IMR-90 (cell line): ENCODE measurements around the gene SLC4A4. TPM values are rescaled to one million over a fixed set of nuclear protein-coding genes. Genes with fewer than 3 reads are reported as not detected.

Experiments used
- ATAC-seq: fragments of 200-7000 bp; cut with Tn5 transposase; 2 replicates; pipeline ENCODE4 v1.9.1; 2020; ENCODE audit warnings: low read depth, mild to moderate bottlenecking, moderate library complexity
- BruUV-seq: library from RNA; stranded (reverse); fragments of 400-500 nt; replicated peaks from 2 replicates; lab custom pipeline; 2021; lab: Mats Ljungman, UMichigan
- CTCF ChIA-PET: fragments of 300-600 bp; formaldehyde crosslinking; extraction: SDS; loops from one replicate; lab custom pipeline; 2021; ENCODE audit warnings: antibody characterized with exemption; lab: Yijun Ruan, JAX
- POLR2A ChIA-PET: fragments of 300-600 bp; sonication (Branson Sonifier 250); formaldehyde crosslinking; loops from one replicate; lab custom pipeline; 2022; ENCODE audit warnings: antibody characterized with exemption; ENCODE audit not compliant: unreplicated experiment; lab: Charles Lee
- DNase-seq: peaks from one replicate; pipeline ENCODE4 v3.0.0; 2013
- H2AFZ ChIP-seq: replicated peaks from 2 replicates; pipeline ENCODE3; 2013; ENCODE audit warnings: low read length, mild to moderate bottlenecking; ENCODE audit not compliant: poor library complexity
- H2AK5ac ChIP-seq: 2 replicates; pipeline ENCODE4 v1.6.1; 2013; ENCODE audit warnings: low read depth, low read length, inconsistent platforms
- H2AK9ac ChIP-seq: replicated peaks from 2 replicates; pipeline ENCODE3; 2013; ENCODE audit warnings: mild to moderate bottlenecking, low read depth, low read length, moderate library complexity; ENCODE audit not compliant: poor library complexity
- H2BK120ac ChIP-seq: 2 replicates; pipeline ENCODE4 v1.6.1; 2013; ENCODE audit warnings: low read depth, low read length, inconsistent platforms
- H2BK15ac ChIP-seq: 3 replicates; pipeline ENCODE4 v1.6.1; 2013; ENCODE audit warnings: low read depth, low read length, inconsistent platforms
- H2BK20ac ChIP-seq: 2 replicates; pipeline ENCODE4 v1.6.1; 2013; ENCODE audit warnings: low read depth, mild to moderate bottlenecking, inconsistent platforms, low read length, moderate library complexity
- H2BK5ac ChIP-seq: 2 replicates; pipeline ENCODE4 v1.6.1; 2013; ENCODE audit warnings: mild to moderate bottlenecking, low read depth, low read length, inconsistent platforms; ENCODE audit not compliant: poor library complexity, severe bottlenecking
- H3K14ac ChIP-seq: replicated peaks from 2 replicates; pipeline ENCODE4 v1.6.1; 2013; ENCODE audit warnings: low read depth, low read length, inconsistent platforms
- H3K18ac ChIP-seq: 2 replicates; pipeline ENCODE4 v1.6.1; 2013; ENCODE audit warnings: low read depth, low read length, control low read depth
- H3K23ac ChIP-seq: 2 replicates; pipeline ENCODE4 v1.6.1; 2013; ENCODE audit warnings: low read depth, low read length, inconsistent platforms
- H3K27ac ChIP-seq: 2 replicates; pipeline ENCODE4 v1.5.1; 2013; ENCODE audit warnings: mild to moderate bottlenecking, control low read depth, low read length; ENCODE audit not compliant: insufficient read depth
- H3K27me3 ChIP-seq: 2 replicates; pipeline ENCODE4 v1.6.1; 2013; ENCODE audit warnings: low read length; ENCODE audit not compliant: control insufficient read depth, insufficient read depth
- H3K36me3 ChIP-seq: 2 replicates; pipeline ENCODE4 v1.6.1; 2013; ENCODE audit warnings: low read length, mixed read lengths; ENCODE audit not compliant: control insufficient read depth, insufficient read depth
- H3K4ac ChIP-seq: 2 replicates; pipeline ENCODE4 v1.6.1; 2013; ENCODE audit warnings: low read depth, low read length, inconsistent platforms
- H3K4me1 ChIP-seq: 2 replicates; pipeline ENCODE4 v1.6.1; 2013; ENCODE audit warnings: low read length, mixed read lengths; ENCODE audit not compliant: control insufficient read depth, insufficient read depth
- H3K4me2 ChIP-seq: 2 replicates; pipeline ENCODE4 v1.6.1; 2013; ENCODE audit warnings: low read depth, mild to moderate bottlenecking, control low read depth, low read length, moderate library complexity
- H3K4me3 ChIP-seq: 2 replicates; pipeline ENCODE4 v1.5.1; 2013; ENCODE audit warnings: low read depth, mild to moderate bottlenecking, control low read depth, low read length, moderate library complexity; ENCODE audit not compliant: insufficient read depth
- H3K56ac ChIP-seq: 2 replicates; pipeline ENCODE4 v1.6.1; 2013; ENCODE audit warnings: low read length, inconsistent platforms; ENCODE audit not compliant: insufficient read depth; ENCODE audit errors: extremely low read depth
- H3K79me1 ChIP-seq, 2 experiments: 2 replicates each; pipeline ENCODE4 v1.6.1; 2013; ENCODE audit warnings: low read length in 2 of 2, inconsistent platforms in 1 of 2, low read depth in 1 of 2
- H3K9ac ChIP-seq: 2 replicates; pipeline ENCODE4 v1.6.1; 2013; ENCODE audit warnings: low read depth, low read length, control low read depth
- H3K9me1 ChIP-seq: 2 replicates; pipeline ENCODE4 v1.6.1; 2013; ENCODE audit warnings: low read length, inconsistent platforms; ENCODE audit not compliant: insufficient read depth
- H3K9me3 ChIP-seq: 2 replicates; pipeline ENCODE4 v1.6.1; 2013; ENCODE audit warnings: low read length; ENCODE audit not compliant: control insufficient read depth, insufficient read depth
- H4K20me1 ChIP-seq: 2 replicates; pipeline ENCODE4 v1.6.1; 2013; ENCODE audit warnings: low read length, inconsistent platforms; ENCODE audit not compliant: insufficient read depth
- H4K5ac ChIP-seq: 2 replicates; pipeline ENCODE4 v1.6.1; 2013; ENCODE audit warnings: mild to moderate bottlenecking, low read depth, low read length, control low read depth
- H4K8ac ChIP-seq, 2 experiments: 2 replicates each; pipeline ENCODE4 v1.6.1; 2013; ENCODE audit warnings: low read depth in 2 of 2, low read length in 2 of 2, control low read depth in 1 of 2, inconsistent platforms in 1 of 2
- H4K91ac ChIP-seq: 2 replicates; pipeline ENCODE4 v1.6.1; 2013; ENCODE audit warnings: low read depth, low read length, inconsistent platforms; ENCODE audit not compliant: insufficient read depth
- CHD1 ChIP-seq: IDR thresholded peaks from 2 replicates; pipeline ENCODE4 v1.6.1; 2012; ENCODE audit warnings: low read depth, low read length, improper control_type of control experiment
- ELK1 ChIP-seq: fragments of 150-350 bp; IDR thresholded peaks from 2 replicates; pipeline ENCODE4 v1.6.1; 2016; ENCODE audit warnings: low read depth, mild to moderate bottlenecking, low read length, moderate library complexity, borderline replicate concordance
- MAFK ChIP-seq: IDR thresholded peaks from 2 replicates; pipeline ENCODE4 v1.6.1; 2012; ENCODE audit warnings: low read depth, low read length, improper control_type of control experiment
- USF2 ChIP-seq: fragments of 150-350 bp; IDR thresholded peaks from 2 replicates; pipeline ENCODE4 v1.6.1; 2017; ENCODE audit warnings: mild to moderate bottlenecking, antibody characterized with exemption, low read length, low read depth
- WGBS, 2 experiments: methylation state at CpG; one replicate each; pipeline versions ENCODE4 v1.1.5 to v1.1.7; 2013; ENCODE audit warnings: missing lambda C conversion rate in 2 of 2; ENCODE audit not compliant: insufficient read length in 1 of 2; ENCODE audit errors: extremely low coverage in 2 of 2; 5-methylcytosine and 5-hydroxymethylcytosine counted together
- dilution Hi-C: fragments of 300-500 bp; cut with HindIII; formaldehyde crosslinking; loops from one replicate; pipeline ENCODE4 v1.14.3; 2018; ENCODE audit warnings: low sequenced_read_pairs; ENCODE audit not compliant: unreplicated experiment
- in situ Hi-C: fragments of 300-500 bp; cut with MboI; formaldehyde crosslinking; loops from 3 replicates; pipeline ENCODE4 v1.14.3; 2019; ENCODE audit warnings: low sequenced_read_pairs, inconsistent platforms, mixed read lengths
- intact Hi-C: fragments of 100-400 bp; cut with micrococcal nuclease; formaldehyde crosslinking; loops from 2 replicates; pipeline ENCODE4 v1.10.0; 2022
- polyA plus RNA-seq, 3 experiments: library from polyadenylated mRNA; depleted of rRNA; stranded (reverse); fragments of >200 nt; gene quantifications; 2 replicates each; pipeline ENCODE4 v1.2.3, GENCODE V29; 2012; ENCODE audit warnings: low replicate concordance in 1 of 3
- total RNA-seq: library from RNA; depleted of rRNA; stranded (reverse); fragments of >200 nt; gene quantifications from 2 replicates; pipeline ENCODE4 v1.2.3, GENCODE V29; 2012

SLC4A4 gene
- total and polyA plus RNA-seq, 2 of the 4 experiments (the other 2 are of a cell fraction), result 5.6 to 16.8 TPM

GRCh38 chr4:71520850-71521249 lies 182.0 kb downstream of the SLC4A4 start:
- Histone ChIP-seq H4K8ac (no peak overlapping the region), H3K56ac (no peak overlapping the region), H3K36me3 (peaks cover 14% of the 10 kb centered on the region), H3K14ac (no peak overlapping the region), H2AFZ (no peak overlapping the region), H3K4ac (no peak overlapping the region), H4K5ac (no peak overlapping the region), H3K18ac (no peak overlapping the region), H3K9me1 (peaks cover 9% of the 10 kb centered on the region; the same call in 1 of the 2 replicates), H4K91ac (no peak overlapping the region), H3K9ac (no peak overlapping the region), H2BK120ac (no peak overlapping the region), H3K23ac (no peak overlapping the region), H2AK9ac (no peak overlapping the region), H3K4me3 (no peak overlapping the region), H2AK5ac (no peak overlapping the region), H2BK20ac (no peak overlapping the region), H4K20me1 (no peaks in the 10 kb centered on the region), H2BK5ac (no peak overlapping the region), H3K79me1 (peaks cover 21 to 25% of the 10 kb centered on the region in 2 experiments), H2BK15ac (no peak overlapping the region; the same call in 2 of the 3 replicates), H3K4me1 (peaks cover 2% of the 10 kb centered on the region), H3K4me2 (no peak overlapping the region), H3K9me3 (no peaks in the 10 kb centered on the region), H3K27me3 (no peaks in the 10 kb centered on the region), H3K27ac (no peak overlapping the region)
- ChIA-PET CTCF (no interaction called here), POLR2A (no interaction called here)
- in situ Hi-C loops, result no loop called here
- intact Hi-C loops, result no loop called here
- ATAC-seq (no peak), DNase-seq (peak; percentile 5)
- no TSS peak for BruUV-seq
- TF ChIP-seq USF2, result no peak
- TF ChIP-seq CHD1, result no peak
- TF ChIP-seq ELK1, result no peak
- no peak for TF ChIP-seq MAFK
- dilution Hi-C loops, result no loop called here
- WGBS, 2 experiments, result no CpG with 5 or more reads among the region's 1 CpG
